Measurements from ENCODE around the gene CARS1. TPM values are rescaled to one million over a fixed set of nuclear protein-coding genes. Genes with fewer than 3 reads are reported as not detected.

CARS1 gene
- total and polyA plus RNA-seq, 2 experiments from 2014 or later, result 72.9 to 95.9 TPM

DNA sequence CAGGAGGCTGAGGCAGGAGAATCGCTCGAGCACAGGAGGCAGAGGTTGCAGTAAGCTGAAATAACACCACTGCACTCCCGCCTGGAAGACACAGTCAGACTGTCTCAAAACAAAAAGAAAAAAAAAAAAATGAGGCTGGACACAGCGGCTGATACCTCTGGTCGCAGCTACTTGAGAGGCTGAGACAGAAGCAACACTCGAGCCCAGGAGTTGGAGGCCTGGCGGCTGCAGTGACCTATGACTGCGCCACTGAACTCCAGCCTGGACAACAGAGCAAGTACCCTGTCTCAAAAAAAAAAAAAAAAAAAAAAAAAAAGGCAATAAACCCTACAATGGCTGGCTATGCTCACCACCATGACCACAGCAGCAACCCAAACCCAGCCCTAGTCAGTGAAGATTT is 76.1 kb downstream of the CARS1 start:
- H3K4me3 Mint-ChIP-seq, result no peak overlapping the region
- peaks cover 5% of the 10 kb centered on the region; the same call in 2 of the 3 replicates for H3K4me1 Mint-ChIP-seq
- no peak overlapping the region for H3K27ac Mint-ChIP-seq
- no peak overlapping the region for H3K4me3 ChIP-seq
- DNase-seq (ENCODE audit: low spot score), result no peak
- no peak overlapping the region for H3K27ac ChIP-seq (ENCODE audit: low read depth)
- peaks cover 85% of the 10 kb centered on the region for H4K20me1 ChIP-seq (replicated peaks; ENCODE audit: insufficient read depth)
- H3F3A ChIP-seq (replicated peaks; ENCODE audit: low read depth), result peaks cover 9% of the 10 kb centered on the region; the same call in 1 of the 2 replicates
- H3K4me2 ChIP-seq, result no peak overlapping the region
- H2AFZ ChIP-seq, result no peak overlapping the region
- peaks cover 39% of the 10 kb centered on the region for H3K36me3 Mint-ChIP-seq (ENCODE audit: low read depth)
- H3K79me2 ChIP-seq (replicated peaks; ENCODE audit: insufficient read depth), result peaks cover 100% of the 10 kb centered on the region
- H3K36me3 ChIP-seq (ENCODE audit: insufficient read depth), result peaks cover 25% of the 10 kb centered on the region; the same call in 1 of the 2 replicates
- H3K27me3 Mint-ChIP-seq (ENCODE audit: insufficient read depth, low read depth, poor library complexity), result no peaks in the 10 kb centered on the region
- H3K9me2 ChIP-seq (ENCODE audit: insufficient read depth), result no peaks in the 10 kb centered on the region
- TF ChIP-seq, protein P1, sequence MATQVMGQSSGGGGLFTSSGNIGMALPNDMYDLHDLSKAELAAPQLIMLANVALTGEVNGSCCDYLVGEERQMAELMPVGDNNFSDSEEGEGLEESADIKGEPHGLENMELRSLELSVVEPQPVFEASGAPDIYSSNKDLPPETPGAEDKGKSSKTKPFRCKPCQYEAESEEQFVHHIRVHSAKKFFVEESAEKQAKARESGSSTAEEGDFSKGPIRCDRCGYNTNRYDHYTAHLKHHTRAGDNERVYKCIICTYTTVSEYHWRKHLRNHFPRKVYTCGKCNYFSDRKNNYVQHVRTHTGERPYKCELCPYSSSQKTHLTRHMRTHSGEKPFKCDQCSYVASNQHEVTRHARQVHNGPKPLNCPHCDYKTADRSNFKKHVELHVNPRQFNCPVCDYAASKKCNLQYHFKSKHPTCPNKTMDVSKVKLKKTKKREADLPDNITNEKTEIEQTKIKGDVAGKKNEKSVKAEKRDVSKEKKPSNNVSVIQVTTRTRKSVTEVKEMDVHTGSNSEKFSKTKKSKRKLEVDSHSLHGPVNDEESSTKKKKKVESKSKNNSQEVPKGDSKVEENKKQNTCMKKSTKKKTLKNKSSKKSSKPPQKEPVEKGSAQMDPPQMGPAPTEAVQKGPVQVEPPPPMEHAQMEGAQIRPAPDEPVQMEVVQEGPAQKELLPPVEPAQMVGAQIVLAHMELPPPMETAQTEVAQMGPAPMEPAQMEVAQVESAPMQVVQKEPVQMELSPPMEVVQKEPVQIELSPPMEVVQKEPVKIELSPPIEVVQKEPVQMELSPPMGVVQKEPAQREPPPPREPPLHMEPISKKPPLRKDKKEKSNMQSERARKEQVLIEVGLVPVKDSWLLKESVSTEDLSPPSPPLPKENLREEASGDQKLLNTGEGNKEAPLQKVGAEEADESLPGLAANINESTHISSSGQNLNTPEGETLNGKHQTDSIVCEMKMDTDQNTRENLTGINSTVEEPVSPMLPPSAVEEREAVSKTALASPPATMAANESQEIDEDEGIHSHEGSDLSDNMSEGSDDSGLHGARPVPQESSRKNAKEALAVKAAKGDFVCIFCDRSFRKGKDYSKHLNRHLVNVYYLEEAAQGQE (IDR thresholded peaks at IDR 0.05; ENCODE audit: unreplicated experiment), result no peak
- TF ChIP-seq ZNF331 (CRISPR knock-in tag; IDR thresholded peaks at IDR 0.05; ENCODE audit: low read depth) (no peak), JUNB (IDR thresholded peaks at IDR 0.05; ENCODE audit: unreplicated experiment) (no peak), EZH2phosphoT487 (IDR thresholded peaks at IDR 0.05; ENCODE audit: unreplicated experiment) (no peak), STAT1 (IDR thresholded peaks at IDR 0.05; ENCODE audit: unreplicated experiment) (no peak), POLR2AphosphoS5 (IDR thresholded peaks at IDR 0.05; ENCODE audit: low read depth) (no peak), EZH2 (IDR thresholded peaks at IDR 0.05; ENCODE audit: low read depth, unreplicated experiment) (no peak), CREB1 (CRISPR knock-in tag; IDR thresholded peaks at IDR 0.05; ENCODE audit: low read depth) (no peak), NANOG (IDR thresholded peaks at IDR 0.05; ENCODE audit: borderline replicate concordance) (no peak), ZNF114 (CRISPR knock-in tag; IDR thresholded peaks at IDR 0.05) (no peak)
- TF ChIP-seq, protein P2, sequence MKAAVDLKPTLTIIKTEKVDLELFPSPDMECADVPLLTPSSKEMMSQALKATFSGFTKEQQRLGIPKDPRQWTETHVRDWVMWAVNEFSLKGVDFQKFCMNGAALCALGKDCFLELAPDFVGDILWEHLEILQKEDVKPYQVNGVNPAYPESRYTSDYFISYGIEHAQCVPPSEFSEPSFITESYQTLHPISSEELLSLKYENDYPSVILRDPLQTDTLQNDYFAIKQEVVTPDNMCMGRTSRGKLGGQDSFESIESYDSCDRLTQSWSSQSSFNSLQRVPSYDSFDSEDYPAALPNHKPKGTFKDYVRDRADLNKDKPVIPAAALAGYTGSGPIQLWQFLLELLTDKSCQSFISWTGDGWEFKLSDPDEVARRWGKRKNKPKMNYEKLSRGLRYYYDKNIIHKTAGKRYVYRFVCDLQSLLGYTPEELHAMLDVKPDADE (IDR thresholded peaks at IDR 0.05), result no peak
- TF ChIP-seq, protein P3, sequence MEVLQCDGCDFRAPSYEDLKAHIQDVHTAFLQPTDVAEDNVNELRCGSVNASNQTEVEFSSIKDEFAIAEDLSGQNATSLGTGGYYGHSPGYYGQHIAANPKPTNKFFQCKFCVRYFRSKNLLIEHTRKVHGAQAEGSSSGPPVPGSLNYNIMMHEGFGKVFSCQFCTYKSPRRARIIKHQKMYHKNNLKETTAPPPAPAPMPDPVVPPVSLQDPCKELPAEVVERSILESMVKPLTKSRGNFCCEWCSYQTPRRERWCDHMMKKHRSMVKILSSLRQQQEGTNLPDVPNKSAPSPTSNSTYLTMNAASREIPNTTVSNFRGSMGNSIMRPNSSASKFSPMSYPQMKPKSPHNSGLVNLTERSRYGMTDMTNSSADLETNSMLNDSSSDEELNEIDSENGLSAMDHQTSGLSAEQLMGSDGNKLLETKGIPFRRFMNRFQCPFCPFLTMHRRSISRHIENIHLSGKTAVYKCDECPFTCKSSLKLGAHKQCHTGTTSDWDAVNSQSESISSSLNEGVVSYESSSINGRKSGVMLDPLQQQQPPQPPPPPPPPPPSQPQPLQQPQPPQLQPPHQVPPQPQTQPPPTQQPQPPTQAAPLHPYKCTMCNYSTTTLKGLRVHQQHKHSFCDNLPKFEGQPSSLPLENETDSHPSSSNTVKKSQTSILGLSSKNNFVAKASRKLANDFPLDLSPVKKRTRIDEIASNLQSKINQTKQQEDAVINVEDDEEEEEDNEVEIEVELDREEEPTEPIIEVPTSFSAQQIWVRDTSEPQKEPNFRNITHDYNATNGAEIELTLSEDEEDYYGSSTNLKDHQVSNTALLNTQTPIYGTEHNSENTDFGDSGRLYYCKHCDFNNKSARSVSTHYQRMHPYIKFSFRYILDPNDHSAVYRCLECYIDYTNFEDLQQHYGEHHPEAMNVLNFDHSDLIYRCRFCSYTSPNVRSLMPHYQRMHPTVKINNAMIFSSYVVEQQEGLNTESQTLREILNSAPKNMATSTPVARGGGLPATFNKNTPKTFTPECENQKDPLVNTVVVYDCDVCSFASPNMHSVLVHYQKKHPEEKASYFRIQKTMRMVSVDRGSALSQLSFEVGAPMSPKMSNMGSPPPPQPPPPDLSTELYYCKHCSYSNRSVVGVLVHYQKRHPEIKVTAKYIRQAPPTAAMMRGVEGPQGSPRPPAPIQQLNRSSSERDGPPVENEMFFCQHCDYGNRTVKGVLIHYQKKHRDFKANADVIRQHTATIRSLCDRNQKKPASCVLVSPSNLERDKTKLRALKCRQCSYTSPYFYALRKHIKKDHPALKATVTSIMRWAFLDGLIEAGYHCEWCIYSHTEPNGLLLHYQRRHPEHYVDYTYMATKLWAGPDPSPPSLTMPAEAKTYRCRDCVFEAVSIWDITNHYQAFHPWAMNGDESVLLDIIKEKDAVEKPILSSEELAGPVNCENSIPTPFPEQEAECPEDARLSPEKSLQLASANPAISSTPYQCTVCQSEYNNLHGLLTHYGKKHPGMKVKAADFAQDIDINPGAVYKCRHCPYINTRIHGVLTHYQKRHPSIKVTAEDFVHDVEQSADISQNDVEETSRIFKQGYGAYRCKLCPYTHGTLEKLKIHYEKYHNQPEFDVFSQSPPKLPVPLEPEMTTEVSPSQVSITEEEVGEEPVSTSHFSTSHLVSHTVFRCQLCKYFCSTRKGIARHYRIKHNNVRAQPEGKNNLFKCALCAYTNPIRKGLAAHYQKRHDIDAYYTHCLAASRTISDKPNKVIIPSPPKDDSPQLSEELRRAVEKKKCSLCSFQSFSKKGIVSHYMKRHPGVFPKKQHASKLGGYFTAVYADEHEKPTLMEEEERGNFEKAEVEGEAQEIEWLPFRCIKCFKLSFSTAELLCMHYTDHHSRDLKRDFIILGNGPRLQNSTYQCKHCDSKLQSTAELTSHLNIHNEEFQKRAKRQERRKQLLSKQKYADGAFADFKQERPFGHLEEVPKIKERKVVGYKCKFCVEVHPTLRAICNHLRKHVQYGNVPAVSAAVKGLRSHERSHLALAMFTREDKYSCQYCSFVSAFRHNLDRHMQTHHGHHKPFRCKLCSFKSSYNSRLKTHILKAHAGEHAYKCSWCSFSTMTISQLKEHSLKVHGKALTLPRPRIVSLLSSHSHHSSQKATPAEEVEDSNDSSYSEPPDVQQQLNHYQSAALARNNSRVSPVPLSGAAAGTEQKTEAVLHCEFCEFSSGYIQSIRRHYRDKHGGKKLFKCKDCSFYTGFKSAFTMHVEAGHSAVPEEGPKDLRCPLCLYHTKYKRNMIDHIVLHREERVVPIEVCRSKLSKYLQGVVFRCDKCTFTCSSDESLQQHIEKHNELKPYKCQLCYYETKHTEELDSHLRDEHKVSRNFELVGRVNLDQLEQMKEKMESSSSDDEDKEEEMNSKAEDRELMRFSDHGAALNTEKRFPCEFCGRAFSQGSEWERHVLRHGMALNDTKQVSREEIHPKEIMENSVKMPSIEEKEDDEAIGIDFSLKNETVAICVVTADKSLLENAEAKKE (CRISPR knock-in tag; IDR thresholded peaks at IDR 0.05), result no peak
- TF ChIP-seq, protein P4, sequence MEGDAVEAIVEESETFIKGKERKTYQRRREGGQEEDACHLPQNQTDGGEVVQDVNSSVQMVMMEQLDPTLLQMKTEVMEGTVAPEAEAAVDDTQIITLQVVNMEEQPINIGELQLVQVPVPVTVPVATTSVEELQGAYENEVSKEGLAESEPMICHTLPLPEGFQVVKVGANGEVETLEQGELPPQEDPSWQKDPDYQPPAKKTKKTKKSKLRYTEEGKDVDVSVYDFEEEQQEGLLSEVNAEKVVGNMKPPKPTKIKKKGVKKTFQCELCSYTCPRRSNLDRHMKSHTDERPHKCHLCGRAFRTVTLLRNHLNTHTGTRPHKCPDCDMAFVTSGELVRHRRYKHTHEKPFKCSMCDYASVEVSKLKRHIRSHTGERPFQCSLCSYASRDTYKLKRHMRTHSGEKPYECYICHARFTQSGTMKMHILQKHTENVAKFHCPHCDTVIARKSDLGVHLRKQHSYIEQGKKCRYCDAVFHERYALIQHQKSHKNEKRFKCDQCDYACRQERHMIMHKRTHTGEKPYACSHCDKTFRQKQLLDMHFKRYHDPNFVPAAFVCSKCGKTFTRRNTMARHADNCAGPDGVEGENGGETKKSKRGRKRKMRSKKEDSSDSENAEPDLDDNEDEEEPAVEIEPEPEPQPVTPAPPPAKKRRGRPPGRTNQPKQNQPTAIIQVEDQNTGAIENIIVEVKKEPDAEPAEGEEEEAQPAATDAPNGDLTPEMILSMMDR (conservative IDR thresholded peaks at IDR 0.05; ENCODE audit: low read depth in 2 of 2), result no peak
- ATAC-seq, result no peak
- 0 out of 2 replicates have a peak, but pooled peaks cover 7% of the 10 kb centered on the region for H3K4me1 ChIP-seq (ENCODE audit: insufficient read depth)
- H3K27me3 ChIP-seq (ENCODE audit: insufficient read depth), result no peaks in the 10 kb centered on the region
- no peaks in the 10 kb centered on the region for H3K9me3 Mint-ChIP-seq

Data from GM23338 (cell line).